A673 (cell line): ENCODE measurements around the gene EYS. TPM values are rescaled to one million over a fixed set of nuclear protein-coding genes. Genes with fewer than 3 reads are reported as not detected.

Experiments
- BruUV-seq: library from RNA; stranded (reverse); fragments of 400-500 nt; replicated peaks from 2 replicates; lab custom pipeline; 2021; lab: Mats Ljungman, UMichigan
- CTCF ChIA-PET: fragments of 300-600 bp; sonication (Branson Sonifier 250); formaldehyde crosslinking; loops from one replicate; lab custom pipeline; 2022; ENCODE audit warnings: antibody characterized with exemption; lab: Charles Lee
- POLR2A ChIA-PET: fragments of 300-600 bp; sonication (Branson Sonifier 250); formaldehyde crosslinking; loops from one replicate; lab custom pipeline; 2022; ENCODE audit warnings: antibody characterized with exemption; ENCODE audit not compliant: low non-redundant PET; lab: Charles Lee
- DNase-seq: peaks from one replicate; pipeline ENCODE4 v3.0.0-alpha.2; 2015; ENCODE audit warnings: low spot score
- H3K27ac ChIP-seq: fragments of 200-600 bp; sonication (generic); 2 replicates; pipeline ENCODE4 v1.5.1; 2016; ENCODE audit warnings: mixed run types, low read depth, mild to moderate bottlenecking, mixed read lengths, antibody characterized with exemption, low read length; ENCODE audit not compliant: poor library complexity, severe bottlenecking
- H3K27me3 ChIP-seq: fragments of 200-600 bp; sonication (generic); replicated peaks from 2 replicates; pipeline ENCODE4 v1.6.1; 2017; ENCODE audit warnings: mixed run types, low read depth, mild to moderate bottlenecking, mixed read lengths, antibody characterized with exemption, low read length; ENCODE audit not compliant: insufficient read depth, poor library complexity
- H3K36me3 ChIP-seq: fragments of 200-600 bp; sonication (generic); 2 replicates; pipeline ENCODE4 v1.6.1; 2016; ENCODE audit warnings: mixed run types, mild to moderate bottlenecking, mixed read lengths, antibody characterized with exemption, low read length; ENCODE audit not compliant: insufficient read depth, poor library complexity, severe bottlenecking
- H3K4me1 ChIP-seq: fragments of 200-600 bp; sonication (generic); 2 replicates; pipeline ENCODE4 v1.6.1; 2017; ENCODE audit warnings: mixed run types, mild to moderate bottlenecking, mixed read lengths, antibody characterized with exemption, low read length; ENCODE audit not compliant: insufficient read depth, poor library complexity, severe bottlenecking
- H3K4me3 ChIP-seq: fragments of 200-600 bp; sonication (generic); 2 replicates; pipeline ENCODE4 v1.5.1; 2016; ENCODE audit warnings: low read depth, mixed run types, mild to moderate bottlenecking, mixed read lengths, low read length; ENCODE audit not compliant: poor library complexity, severe bottlenecking
- H3K9me3 ChIP-seq: fragments of 200-600 bp; sonication (generic); 2 replicates; pipeline ENCODE4 v1.6.1; 2016; ENCODE audit warnings: mixed run types, low read depth, mild to moderate bottlenecking, mixed read lengths, antibody characterized with exemption, low read length; ENCODE audit not compliant: poor library complexity, severe bottlenecking
- EZH2 ChIP-seq: fragments of 200-600 bp; sonication (generic); IDR thresholded peaks from 2 replicates; pipeline ENCODE4 v1.6.1; 2017; ENCODE audit warnings: borderline replicate concordance, low read depth, mild to moderate bottlenecking, mixed read lengths, antibody characterized with exemption, low read length; ENCODE audit not compliant: poor library complexity, severe bottlenecking
- intact Hi-C: fragments of 100-400 bp; cut with micrococcal nuclease; formaldehyde crosslinking; loops from one replicate; pipeline ENCODE4 v1.10.0; 2022; ENCODE audit not compliant: unreplicated experiment
- total RNA-seq: library from RNA; stranded (reverse); gene quantifications from 2 replicates; pipeline ENCODE4 v1.2.3, GENCODE V29; 2021
- TF ChIP-seq, protein P1 (sequence below): fragments of 300-800, 200-600 bp; sonication (generic); conservative IDR thresholded peaks from 2 replicates; pipeline ENCODE4 v1.5.1; 2017; ENCODE audit warnings: low read depth, mild to moderate bottlenecking, antibody characterized with exemption, low read length, moderate library complexity, mixed read lengths

Gene EYS
- total RNA-seq, 1 experiment from 2014 or later = 0.47 TPM

GRCh38 chr6:64062960-64063683 is 1643.9 kb downstream of the EYS start:
- CTCF ChIA-PET = no interaction called here
- no peaks in the 10 kb centered on the region for H3K27me3 ChIP-seq
- intact Hi-C loops = no loop called here
- H3K36me3 ChIP-seq = no peaks in the 10 kb centered on the region
- H3K9me3 ChIP-seq = no peaks in the 10 kb centered on the region
- TF ChIP-seq EZH2 = no peak
- TF ChIP-seq, protein P1, sequence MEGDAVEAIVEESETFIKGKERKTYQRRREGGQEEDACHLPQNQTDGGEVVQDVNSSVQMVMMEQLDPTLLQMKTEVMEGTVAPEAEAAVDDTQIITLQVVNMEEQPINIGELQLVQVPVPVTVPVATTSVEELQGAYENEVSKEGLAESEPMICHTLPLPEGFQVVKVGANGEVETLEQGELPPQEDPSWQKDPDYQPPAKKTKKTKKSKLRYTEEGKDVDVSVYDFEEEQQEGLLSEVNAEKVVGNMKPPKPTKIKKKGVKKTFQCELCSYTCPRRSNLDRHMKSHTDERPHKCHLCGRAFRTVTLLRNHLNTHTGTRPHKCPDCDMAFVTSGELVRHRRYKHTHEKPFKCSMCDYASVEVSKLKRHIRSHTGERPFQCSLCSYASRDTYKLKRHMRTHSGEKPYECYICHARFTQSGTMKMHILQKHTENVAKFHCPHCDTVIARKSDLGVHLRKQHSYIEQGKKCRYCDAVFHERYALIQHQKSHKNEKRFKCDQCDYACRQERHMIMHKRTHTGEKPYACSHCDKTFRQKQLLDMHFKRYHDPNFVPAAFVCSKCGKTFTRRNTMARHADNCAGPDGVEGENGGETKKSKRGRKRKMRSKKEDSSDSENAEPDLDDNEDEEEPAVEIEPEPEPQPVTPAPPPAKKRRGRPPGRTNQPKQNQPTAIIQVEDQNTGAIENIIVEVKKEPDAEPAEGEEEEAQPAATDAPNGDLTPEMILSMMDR = no peak
- POLR2A ChIA-PET = no interaction called here
- H3K4me1 ChIP-seq = no peaks in the 10 kb centered on the region
- no peak for DNase-seq
- BruUV-seq = no TSS peak
- no peak overlapping the region for H3K27ac ChIP-seq
- no peak overlapping the region for H3K4me3 ChIP-seq

DNA sequence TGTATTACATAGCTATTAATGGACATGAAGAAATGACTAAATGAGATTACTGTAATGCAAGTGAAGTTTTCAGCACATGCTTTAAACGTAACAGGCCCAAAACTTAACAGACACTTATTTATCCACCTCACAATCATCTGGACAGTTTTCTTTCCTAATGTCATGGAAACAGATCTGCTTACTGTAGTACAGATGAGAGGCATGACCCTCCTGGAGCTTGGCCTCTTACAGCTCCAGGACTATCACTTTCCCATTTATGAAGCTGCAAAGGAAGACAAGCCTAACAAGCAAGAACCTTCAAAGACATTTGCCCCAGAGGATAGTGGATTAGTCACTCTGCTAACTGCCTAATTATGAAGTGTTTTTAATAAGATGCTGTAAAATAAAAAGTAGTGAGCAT is 1652.2 kb downstream of the EYS start:
- Histone ChIP-seq H3K4me1 (no peaks in the 10 kb centered on the region), H3K9me3 (no peaks in the 10 kb centered on the region), H3K27ac (no peak overlapping the region), H3K4me3 (no peak overlapping the region), H3K27me3 (no peaks in the 10 kb centered on the region), H3K36me3 (no peaks in the 10 kb centered on the region)
- CTCF ChIA-PET = no interaction called here
- DNase-seq = no peak
- POLR2A ChIA-PET = no interaction called here
- no TSS peak for BruUV-seq
- no peak for TF ChIP-seq EZH2
- TF ChIP-seq, protein P1 = no peak
- intact Hi-C loops = no loop called here

GRCh38 chr6:64050590-64050989 is 1656.4 kb downstream of the EYS start:
- ChIA-PET CTCF (no interaction called here), POLR2A (no interaction called here)
- peak; percentile 2 for DNase-seq
- TF ChIP-seq EZH2 = no peak
- TF ChIP-seq, protein P1 = no peak
- intact Hi-C loops = no loop called here
- no peaks in the 10 kb centered on the region for H3K36me3 ChIP-seq
- no peak overlapping the region for H3K27ac ChIP-seq
- no peaks in the 10 kb centered on the region for H3K4me1 ChIP-seq
- no peaks in the 10 kb centered on the region for H3K27me3 ChIP-seq
- no peak overlapping the region for H3K4me3 ChIP-seq
- BruUV-seq = no TSS peak
- H3K9me3 ChIP-seq = no peaks in the 10 kb centered on the region
